ENCODE data around the gene TCF4.

- TF ChIP-seq TSHZ1 (tag by site-specific recombination; IDR thresholded peaks at IDR 0.05; ENCODE audit: borderline replicate concordance) (no peak), SCRT2 (tag by site-specific recombination; IDR thresholded peaks at IDR 0.05) (peak; percentile 58; the same call in 1 of the 2 replicates), ZNF274 (IDR thresholded peaks at IDR 0.05; ENCODE audit: low read length) (no peak), ZNF274 (tag by site-specific recombination; IDR thresholded peaks at IDR 0.05; ENCODE audit: borderline replicate concordance) (no peak), ZFP37 (tag by site-specific recombination; IDR thresholded peaks at IDR 0.05) (no peak), KLF16 (tag by site-specific recombination; IDR thresholded peaks at IDR 0.05) (no peak), ZNF26 (tag by site-specific recombination; IDR thresholded peaks at IDR 0.05) (no peak)
- TF ChIP-seq, protein P1, sequence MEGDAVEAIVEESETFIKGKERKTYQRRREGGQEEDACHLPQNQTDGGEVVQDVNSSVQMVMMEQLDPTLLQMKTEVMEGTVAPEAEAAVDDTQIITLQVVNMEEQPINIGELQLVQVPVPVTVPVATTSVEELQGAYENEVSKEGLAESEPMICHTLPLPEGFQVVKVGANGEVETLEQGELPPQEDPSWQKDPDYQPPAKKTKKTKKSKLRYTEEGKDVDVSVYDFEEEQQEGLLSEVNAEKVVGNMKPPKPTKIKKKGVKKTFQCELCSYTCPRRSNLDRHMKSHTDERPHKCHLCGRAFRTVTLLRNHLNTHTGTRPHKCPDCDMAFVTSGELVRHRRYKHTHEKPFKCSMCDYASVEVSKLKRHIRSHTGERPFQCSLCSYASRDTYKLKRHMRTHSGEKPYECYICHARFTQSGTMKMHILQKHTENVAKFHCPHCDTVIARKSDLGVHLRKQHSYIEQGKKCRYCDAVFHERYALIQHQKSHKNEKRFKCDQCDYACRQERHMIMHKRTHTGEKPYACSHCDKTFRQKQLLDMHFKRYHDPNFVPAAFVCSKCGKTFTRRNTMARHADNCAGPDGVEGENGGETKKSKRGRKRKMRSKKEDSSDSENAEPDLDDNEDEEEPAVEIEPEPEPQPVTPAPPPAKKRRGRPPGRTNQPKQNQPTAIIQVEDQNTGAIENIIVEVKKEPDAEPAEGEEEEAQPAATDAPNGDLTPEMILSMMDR (tag by site-specific recombination; IDR thresholded peaks at IDR 0.05) = no peak
- TF ChIP-seq, protein P2, sequence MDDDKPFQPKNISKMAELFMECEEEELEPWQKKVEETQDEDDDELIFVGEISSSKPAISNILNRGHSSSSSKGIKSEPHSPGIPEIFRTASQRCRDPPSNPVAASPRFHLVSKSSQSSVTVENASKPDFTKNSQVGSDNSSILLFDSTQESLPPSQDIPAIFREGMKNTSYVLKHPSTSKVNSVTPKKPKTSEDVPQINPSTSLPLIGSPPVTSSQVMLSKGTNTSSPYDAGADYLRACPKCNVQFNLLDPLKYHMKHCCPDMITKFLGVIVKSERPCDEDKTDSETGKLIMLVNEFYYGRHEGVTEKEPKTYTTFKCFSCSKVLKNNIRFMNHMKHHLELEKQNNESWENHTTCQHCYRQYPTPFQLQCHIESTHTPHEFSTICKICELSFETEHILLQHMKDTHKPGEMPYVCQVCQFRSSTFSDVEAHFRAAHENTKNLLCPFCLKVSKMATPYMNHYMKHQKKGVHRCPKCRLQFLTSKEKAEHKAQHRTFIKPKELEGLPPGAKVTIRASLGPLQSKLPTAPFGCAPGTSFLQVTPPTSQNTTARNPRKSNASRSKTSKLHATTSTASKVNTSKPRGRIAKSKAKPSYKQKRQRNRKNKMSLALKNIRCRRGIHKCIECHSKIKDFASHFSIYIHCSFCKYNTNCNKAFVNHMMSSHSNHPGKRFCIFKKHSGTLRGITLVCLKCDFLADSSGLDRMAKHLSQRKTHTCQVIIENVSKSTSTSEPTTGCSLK (tag by site-specific recombination; IDR thresholded peaks at IDR 0.05) = no peak
Measured at GRCh38 chr18:55336438-55337100, 251.4 kb downstream of the TCF4 start.
